Measurements from ENCODE around the gene LCP2.
A peak's percentile ranks its signal among the peaks of the same experiment; 100 is the strongest.

The LCP2 gene

GRCh38 chr5:170277867-170278281 is 19.7 kb downstream of the LCP2 start:
- Mint-ChIP-seq H3K36me3 (peaks cover 13% of the 10 kb centered on the region), H3K4me1 (peaks cover 61% of the 10 kb centered on the region)

GRCh38 chr5:170276140-170276539 is 21.4 kb downstream of the LCP2 start:
- H3K27ac Mint-ChIP-seq, result peak overlapping the region; percentile 34
- H3K4me3 Mint-ChIP-seq, result no peak overlapping the region
- H3K36me3 Mint-ChIP-seq, result peaks cover 13% of the 10 kb centered on the region
- H3K27me3 Mint-ChIP-seq, result no peaks in the 10 kb centered on the region
- peaks cover 61% of the 10 kb centered on the region for H3K4me1 Mint-ChIP-seq
- no peaks in the 10 kb centered on the region for H3K9me3 Mint-ChIP-seq
- ATAC-seq, result no peak

More at GRCh38 chr5:170277867-170278281, 19.7 kb downstream of the LCP2 start:
- H3K4me3 Mint-ChIP-seq, result peak overlapping the region; percentile 51
- H3K27me3 Mint-ChIP-seq, result no peaks in the 10 kb centered on the region
- no peaks in the 10 kb centered on the region for H3K9me3 Mint-ChIP-seq
- no peak for ATAC-seq
- peak overlapping the region; percentile 70 for H3K27ac Mint-ChIP-seq

- no peak for ATAC-seq
- H3K9me3 Mint-ChIP-seq, result no peaks in the 10 kb centered on the region
Measured at GRCh38 chr5:170275376-170275994, 22.1 kb downstream of the LCP2 start.

GRCh38 chr5:170273968-170274710 is 23.4 kb downstream of the LCP2 start:
- H3K9me3 Mint-ChIP-seq, result no peaks in the 10 kb centered on the region
- H3K4me3 Mint-ChIP-seq, result no peak overlapping the region
- peaks cover 54% of the 10 kb centered on the region for H3K4me1 Mint-ChIP-seq
- peak; percentile 13 for ATAC-seq
- no peak overlapping the region for H3K27ac Mint-ChIP-seq
- H3K27me3 Mint-ChIP-seq, result no peaks in the 10 kb centered on the region
- peaks cover 13% of the 10 kb centered on the region for H3K36me3 Mint-ChIP-seq

More at GRCh38 chr5:170275376-170275994, 22.1 kb downstream of the LCP2 start:
- H3K4me3 Mint-ChIP-seq, result no peak overlapping the region
- H3K36me3 Mint-ChIP-seq, result peaks cover 13% of the 10 kb centered on the region
- peaks cover 61% of the 10 kb centered on the region for H3K4me1 Mint-ChIP-seq
- H3K27me3 Mint-ChIP-seq, result no peaks in the 10 kb centered on the region
- peak overlapping the region; percentile 34 for H3K27ac Mint-ChIP-seq

GRCh38 chr5:170270293-170271069 is 27.1 kb downstream of the LCP2 start:
- H3K27ac Mint-ChIP-seq, result no peak overlapping the region
- no peak overlapping the region for H3K4me3 Mint-ChIP-seq
- H3K4me1 Mint-ChIP-seq, result peaks cover 31% of the 10 kb centered on the region
- H3K9me3 Mint-ChIP-seq, result no peaks in the 10 kb centered on the region
- ATAC-seq, result no peak
- peaks cover 6% of the 10 kb centered on the region for H3K36me3 Mint-ChIP-seq
- H3K27me3 Mint-ChIP-seq, result peaks cover 10% of the 10 kb centered on the region

GRCh38 chr5:170269579-170269978 is 28.0 kb downstream of the LCP2 start:
- Mint-ChIP-seq H3K4me1 (peaks cover 26% of the 10 kb centered on the region), H3K4me3 (no peak overlapping the region), H3K27me3 (peaks cover 10% of the 10 kb centered on the region), H3K36me3 (peaks cover 5% of the 10 kb centered on the region), H3K27ac (no peak overlapping the region), H3K9me3 (no peaks in the 10 kb centered on the region)
- ATAC-seq, result no peak

- H3K36me3 Mint-ChIP-seq, result peaks cover 6% of the 10 kb centered on the region
- peak; percentile 27 for ATAC-seq
- no peaks in the 10 kb centered on the region for H3K9me3 Mint-ChIP-seq
- H3K27ac Mint-ChIP-seq, result no peak overlapping the region
- peaks cover 20% of the 10 kb centered on the region for H3K4me1 Mint-ChIP-seq
- no peak overlapping the region for H3K4me3 Mint-ChIP-seq
- peaks cover 10% of the 10 kb centered on the region for H3K27me3 Mint-ChIP-seq
Measured at GRCh38 chr5:170268884-170269283, 28.7 kb downstream of the LCP2 start.

- peaks cover 20% of the 10 kb centered on the region for H3K4me1 Mint-ChIP-seq
- no peak for ATAC-seq
- no peak overlapping the region for H3K27ac Mint-ChIP-seq
Measured at GRCh38 chr5:170268153-170268689, 29.4 kb downstream of the LCP2 start.

GRCh38 chr5:170267431-170268152 is 30.0 kb downstream of the LCP2 start:
- peaks cover 6% of the 10 kb centered on the region for H3K36me3 Mint-ChIP-seq
- H3K27me3 Mint-ChIP-seq, result peaks cover 10% of the 10 kb centered on the region
- peak overlapping the region; percentile 0 for H3K4me3 Mint-ChIP-seq
- ATAC-seq, result peak; percentile 88
- peaks cover 20% of the 10 kb centered on the region for H3K4me1 Mint-ChIP-seq
- no peaks in the 10 kb centered on the region for H3K9me3 Mint-ChIP-seq
- H3K27ac Mint-ChIP-seq, result no peak overlapping the region

More at GRCh38 chr5:170268153-170268689, 29.4 kb downstream of the LCP2 start:
- Mint-ChIP-seq H3K27me3 (peaks cover 10% of the 10 kb centered on the region), H3K36me3 (peaks cover 6% of the 10 kb centered on the region), H3K4me3 (peak overlapping the region; percentile 0), H3K9me3 (no peaks in the 10 kb centered on the region)

- H3K9me3 Mint-ChIP-seq, result no peaks in the 10 kb centered on the region
- no peak overlapping the region for H3K27ac Mint-ChIP-seq
- no peak for ATAC-seq
Measured at GRCh38 chr5:170266570-170267381, 30.8 kb downstream of the LCP2 start.

GRCh38 chr5:170265522-170265921 is 32.1 kb downstream of the LCP2 start:
- H3K27me3 Mint-ChIP-seq, result peaks cover 10% of the 10 kb centered on the region
- peaks cover 20% of the 10 kb centered on the region for H3K4me1 Mint-ChIP-seq
- no peak overlapping the region for H3K4me3 Mint-ChIP-seq
- no peak for ATAC-seq
- H3K27ac Mint-ChIP-seq, result no peak overlapping the region
- no peaks in the 10 kb centered on the region for H3K9me3 Mint-ChIP-seq
- peaks cover 6% of the 10 kb centered on the region for H3K36me3 Mint-ChIP-seq

More at GRCh38 chr5:170266570-170267381, 30.8 kb downstream of the LCP2 start:
- H3K27me3 Mint-ChIP-seq, result peaks cover 10% of the 10 kb centered on the region
- H3K4me3 Mint-ChIP-seq, result no peak overlapping the region
- H3K36me3 Mint-ChIP-seq, result peaks cover 6% of the 10 kb centered on the region
- H3K4me1 Mint-ChIP-seq, result peaks cover 20% of the 10 kb centered on the region

- Mint-ChIP-seq H3K4me3 (no peak overlapping the region), H3K9me3 (no peaks in the 10 kb centered on the region), H3K27me3 (peaks cover 10% of the 10 kb centered on the region), H3K27ac (no peak overlapping the region), H3K36me3 (peaks cover 6% of the 10 kb centered on the region), H3K4me1 (peaks cover 11% of the 10 kb centered on the region)
- ATAC-seq, result no peak
Measured at GRCh38 chr5:170263906-170264305, 33.7 kb downstream of the LCP2 start.

GRCh38 chr5:170262061-170263045 is 35.2 kb downstream of the LCP2 start:
- Mint-ChIP-seq H3K9me3 (no peaks in the 10 kb centered on the region), H3K27me3 (peaks cover 5% of the 10 kb centered on the region), H3K4me3 (no peak overlapping the region), H3K27ac (no peak overlapping the region), H3K4me1 (no peaks in the 10 kb centered on the region), H3K36me3 (peaks cover 6% of the 10 kb centered on the region)
- ATAC-seq, result no peak

Data from stimulated activated memory B cell treated with anti-CD40 and anti-IgM and Interleukin-4, amounts not matched to agents 10 μg/mL and 1 μg/mL and 100 μg/mL, for 72 hours (primary cell).